HepG2 (cell line): ENCODE data around the gene SSBP4. TPM values are rescaled to one million over a fixed set of nuclear protein-coding genes. Genes with fewer than 3 reads are reported as not detected.

Source experiments
- ATAC-seq: fragments of 200-7000 bp; cut with Tn5 transposase; 3 replicates; pipeline ENCODE4 v1.9.1; 2020; ENCODE audit warnings: mild to moderate bottlenecking, moderate library complexity
- BruUV-seq: library from RNA; stranded (reverse); fragments of 400-500 nt; replicated peaks from 2 replicates; lab custom pipeline; 2021; lab: Mats Ljungman, UMichigan
- CTCF ChIA-PET: fragments of 300-600 bp; formaldehyde crosslinking; extraction: SDS; loops from one replicate; lab custom pipeline; 2021; ENCODE audit warnings: low total read pairs, inconsistent platforms, low intra/inter-chr PET ratio; lab: Yijun Ruan, JAX
- POLR2A ChIA-PET: fragments of 350-600 bp; sonication (Branson Sonifier 250); formaldehyde crosslinking; loops from one replicate; lab custom pipeline; 2020; ENCODE audit warnings: antibody characterized with exemption, inconsistent platforms; lab: Yijun Ruan, JAX
- DNase-seq: peaks from one replicate; pipeline ENCODE4 v3.0.0-alpha.2; 2015; ENCODE audit warnings: low spot score
- FAIRE-seq: peaks from 3 replicates; lab custom pipeline; 2011; peaks lifted over from hg19 to GRCh38; lab: Jason Lieb, UNC
- H2AFZ ChIP-seq: one replicate; pipeline ENCODE4 v1.6.1; 2011; ENCODE audit warnings: low read length, inconsistent platforms
- H3K27ac ChIP-seq: fragments of 300-600 bp; 3 replicates; pipeline ENCODE4 v1.8.0; 2011; ENCODE audit warnings: mixed run types, mild to moderate bottlenecking, mixed read lengths, low read length, inconsistent platforms; ENCODE audit not compliant: insufficient read depth; ENCODE audit errors: extremely low read length
- H3K27me3 ChIP-seq, 2 experiments: fragments of 200-600 bp in 1 of 2; 2 replicates in 1 of 2; 3 replicates in 1 of 2; pipeline versions ENCODE4 v1.6.0 to v1.8.0; 2011; ENCODE audit warnings: low read length in 2 of 2, mild to moderate bottlenecking in 2 of 2, moderate library complexity in 2 of 2, inconsistent platforms in 1 of 2; ENCODE audit not compliant: insufficient read depth in 2 of 2, control insufficient read depth in 1 of 2
- H3K36me3 ChIP-seq, 2 experiments: fragments of 200-600 bp in 1 of 2; replicated peaks in 1 of 2; 2 replicates in 1 of 2; 3 replicates in 1 of 2; pipeline versions ENCODE4 v1.5.1 to v1.8.0; 2011; ENCODE audit warnings: low read length in 2 of 2, inconsistent platforms in 1 of 2; ENCODE audit not compliant: insufficient read depth in 2 of 2, control insufficient read depth in 1 of 2
- H3K4me1 ChIP-seq: 2 replicates; pipeline ENCODE4 v1.5.1; 2012; ENCODE audit warnings: low read length, inconsistent platforms; ENCODE audit not compliant: insufficient read depth
- H3K4me2 ChIP-seq: 2 replicates; pipeline ENCODE4 v1.6.0; 2011; ENCODE audit warnings: low read depth, low read length, inconsistent platforms
- H3K4me3 ChIP-seq, 3 experiments: fragments of 200-600 bp in 1 of 3; sonication (generic), shearing (Covaris generic) in 1 of 3; replicated peaks in 1 of 3; 2 replicates each; pipeline ENCODE4 v1.5.1; 2011 to 2016; ENCODE audit warnings: low read length in 3 of 3, inconsistent platforms in 2 of 3, low read depth in 2 of 3, mild to moderate bottlenecking in 2 of 3, control low read depth in 1 of 3, mixed read lengths in 1 of 3; ENCODE audit not compliant: insufficient read depth in 1 of 3
- H3K79me2 ChIP-seq: one replicate; pipeline ENCODE4 v1.6.1; 2011; ENCODE audit warnings: low read length, inconsistent platforms; ENCODE audit not compliant: insufficient read depth
- H3K9ac ChIP-seq: 2 replicates; pipeline ENCODE4 v1.6.0; 2011; ENCODE audit warnings: mild to moderate bottlenecking, low read depth, low read length, inconsistent platforms; ENCODE audit not compliant: insufficient read depth
- H3K9me3 ChIP-seq: 2 replicates; pipeline ENCODE4 v1.5.1; 2012; ENCODE audit warnings: mild to moderate bottlenecking, low read length
- H4K20me1 ChIP-seq: 2 replicates; pipeline ENCODE4 v1.6.0; 2011; ENCODE audit warnings: inconsistent platforms, mild to moderate bottlenecking, low read length, moderate library complexity; ENCODE audit not compliant: insufficient read depth
- MIXL1 ChIP-seq: IDR thresholded peaks from 2 replicates; pipeline ENCODE4 v1.6.1; 2016
- ONECUT2 ChIP-seq: sonication (generic); formaldehyde crosslinking; IDR thresholded peaks from 2 replicates; pipeline ENCODE4 v1.4.0; 2020; ENCODE audit warnings: missing genetic modification reagents
- ZFAT ChIP-seq: sonication (generic); formaldehyde crosslinking; conservative IDR thresholded peaks from 2 replicates; pipeline ENCODE4 v1.8.1; 2023; ENCODE audit warnings: missing genetic modification reagents, inconsistent platforms
- ZNF597 ChIP-seq: sonication (generic); formaldehyde crosslinking; IDR thresholded peaks from 2 replicates; pipeline ENCODE4 v1.5.0; 2020; ENCODE audit warnings: missing genetic modification reagents
- WGBS: methylation state at CpG from one replicate; pipeline ENCODE4 v1.1.6; 2017; ENCODE audit warnings: low lambda C conversion rate; 5-methylcytosine and 5-hydroxymethylcytosine counted together
- in situ Hi-C: cut with HindIII; loops from 2 replicates; pipeline ENCODE4 v1.10.0; 2017; ENCODE audit warnings: low pct_unique_long_range_greater_than_20kb; ENCODE audit not compliant: extremely low pct_ligation_motif_present
- intact Hi-C: fragments of 100-400 bp; cut with micrococcal nuclease; formaldehyde crosslinking; loops from one replicate; pipeline ENCODE4 v1.10.0; 2022; ENCODE audit not compliant: unreplicated experiment
- polyA plus RNA-seq, 8 experiments: library from polyadenylated mRNA; depleted of rRNA in 3 of 8; stranded (reverse) in 7 of 8; unstranded in 1 of 8; fragments of >200 nt; fragmentation: Illumina TruSeq in 4 of 8; extraction: Trizol in 4 of 8; gene quantifications; 2 replicates each; pipeline versions ENCODE4 v1.2.1 to v1.2.3, GENCODE V29; 2011 to 2016; ENCODE audit warnings: low read depth in 4 of 8, missing spikeins in 1 of 8, mixed read lengths in 1 of 8; ENCODE audit not compliant: insufficient read depth in 1 of 8
- total RNA-seq, 5 experiments: library from RNA; depleted of rRNA; stranded (reverse); fragments of >200 nt; fragmentation: Illumina TruSeq; extraction: Trizol; gene quantifications; 2 replicates each; pipeline ENCODE4 v1.2.3, GENCODE V29; 2016; ENCODE audit warnings: low read depth in 1 of 5
- TF ChIP-seq, protein P1 (sequence below): sonication (generic); formaldehyde crosslinking; IDR thresholded peaks from 2 replicates; pipeline ENCODE4 v1.5.0; 2020; ENCODE audit warnings: mild to moderate bottlenecking, missing genetic modification reagents

The SSBP4 gene
- total and polyA plus RNA-seq, 2 of the 13 experiments (the other 11 are each of a cell fraction or from before 2014, with no cell fraction given): 20.8 to 39.5 TPM

- Histone ChIP-seq H3K79me2 (peaks cover 16% of the 10 kb centered on the region), H3K9me3 (no peaks in the 10 kb centered on the region), H3K9ac (no peak overlapping the region), H4K20me1 (peaks cover 27% of the 10 kb centered on the region; the same call in 1 of the 2 replicates), H3K27ac (peak overlapping the region; percentile 36), H3K4me1 (peaks cover 57% of the 10 kb centered on the region), H3K4me3 (no peak overlapping the region), H3K36me3 (peaks cover 13 to 33% of the 10 kb centered on the region in 2 experiments), H3K4me2 (no peak overlapping the region), H2AFZ (no peak overlapping the region), H3K27me3 (no peaks in the 10 kb centered on the region)
- BruUV-seq: no TSS peak
- in situ Hi-C loops (no loop called here), intact Hi-C loops (loop anchor here (5.0 kb wide), 2 partner anchors 42 to 212 kb away; no protein-coding TSS in a partner anchor)
- DNase-seq (no peak), FAIRE-seq (no peak), ATAC-seq (no peak)
- WGBS: 92% methylated on average over 26 of the region's 30 CpGs
- ChIA-PET POLR2A (interaction anchor here (1.0 to 1.4 kb wide), 2 partner anchors 106 to 123 kb away, joined by 3 read pairs; partner anchors contain the start of genes REX1BD and UBA52), CTCF (no interaction called here)
- no peak for TF ChIP-seq ONECUT2 (CRISPR knock-in tag)
- TF ChIP-seq MIXL1 (CRISPR knock-in tag): no peak
- TF ChIP-seq ZFAT (CRISPR knock-in tag): no peak
- TF ChIP-seq, protein P1, sequence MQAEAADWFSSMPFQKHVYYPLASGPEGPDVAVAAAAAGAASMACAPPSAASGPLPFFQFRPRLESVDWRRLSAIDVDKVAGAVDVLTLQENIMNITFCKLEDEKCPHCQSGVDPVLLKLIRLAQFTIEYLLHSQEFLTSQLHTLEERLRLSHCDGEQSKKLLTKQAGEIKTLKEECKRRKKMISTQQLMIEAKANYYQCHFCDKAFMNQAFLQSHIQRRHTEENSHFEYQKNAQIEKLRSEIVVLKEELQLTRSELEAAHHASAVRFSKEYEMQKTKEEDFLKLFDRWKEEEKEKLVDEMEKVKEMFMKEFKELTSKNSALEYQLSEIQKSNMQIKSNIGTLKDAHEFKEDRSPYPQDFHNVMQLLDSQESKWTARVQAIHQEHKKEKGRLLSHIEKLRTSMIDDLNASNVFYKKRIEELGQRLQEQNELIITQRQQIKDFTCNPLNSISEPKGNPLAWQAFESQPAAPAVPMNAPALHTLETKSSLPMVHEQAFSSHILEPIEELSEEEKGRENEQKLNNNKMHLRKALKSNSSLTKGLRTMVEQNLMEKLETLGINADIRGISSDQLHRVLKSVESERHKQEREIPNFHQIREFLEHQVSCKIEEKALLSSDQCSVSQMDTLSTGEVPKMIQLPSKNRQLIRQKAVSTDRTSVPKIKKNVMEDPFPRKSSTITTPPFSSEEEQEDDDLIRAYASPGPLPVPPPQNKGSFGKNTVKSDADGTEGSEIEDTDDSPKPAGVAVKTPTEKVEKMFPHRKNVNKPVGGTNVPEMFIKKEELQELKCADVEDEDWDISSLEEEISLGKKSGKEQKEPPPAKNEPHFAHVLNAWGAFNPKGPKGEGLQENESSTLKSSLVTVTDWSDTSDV (CRISPR knock-in tag): 0 out of 2 replicates have a peak, but pooled peaks have one; percentile 50
- TF ChIP-seq ZNF597 (CRISPR knock-in tag): no peak
Observed at GRCh38 chr19:18465214-18465963, 46.2 kb downstream of the SSBP4 start.
